ENCODE results near the gene CETP.
A peak's percentile ranks its signal among the peaks of the same experiment; 100 is the strongest.
"Not testable (repeated sequence)": the region's sequence is repeated elsewhere in the genome, so short reads cannot be mapped to it uniquely, and the experiment has no call there.

Gene CETP

GRCh38 chr16:56980201-56980535 lies 18.4 kb downstream of the CETP start:
- DNase-seq (ENCODE audit: low spot score) (no peak), FAIRE-seq (no peak)

GRCh38 chr16:56980792-56981724 lies 19.3 kb downstream of the CETP start:
- FAIRE-seq (no peak), DNase-seq (ENCODE audit: low spot score) (no peak)

DNA sequence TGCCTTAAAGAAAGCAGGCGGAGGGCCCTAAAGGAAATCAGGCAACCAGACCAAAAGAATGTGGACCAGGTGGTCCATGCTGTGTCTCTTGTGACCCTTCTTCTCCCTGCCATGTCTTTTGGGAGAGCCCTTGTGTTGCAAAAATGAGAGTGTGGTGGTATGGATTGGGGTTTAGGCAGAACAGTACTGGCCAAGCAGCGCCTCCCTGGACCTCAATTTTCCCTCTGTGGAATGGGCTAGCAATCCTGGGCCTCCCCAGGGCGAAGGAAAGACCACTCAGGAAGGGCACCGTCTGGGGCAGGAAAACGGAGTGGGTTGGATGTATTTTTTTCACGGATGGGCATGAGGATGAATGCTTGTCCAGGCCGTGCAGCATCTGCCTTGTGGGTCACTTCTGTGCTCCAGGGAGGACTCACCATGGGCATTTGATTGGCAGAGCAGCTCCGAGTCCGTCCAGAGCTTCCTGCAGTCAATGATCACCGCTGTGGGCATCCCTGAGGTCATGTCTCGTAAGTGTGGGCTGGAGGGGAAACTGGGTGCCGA lies 20.1 kb downstream of the CETP start:
- FAIRE-seq (no peak), DNase-seq (ENCODE audit: low spot score) (no peak)

DNA sequence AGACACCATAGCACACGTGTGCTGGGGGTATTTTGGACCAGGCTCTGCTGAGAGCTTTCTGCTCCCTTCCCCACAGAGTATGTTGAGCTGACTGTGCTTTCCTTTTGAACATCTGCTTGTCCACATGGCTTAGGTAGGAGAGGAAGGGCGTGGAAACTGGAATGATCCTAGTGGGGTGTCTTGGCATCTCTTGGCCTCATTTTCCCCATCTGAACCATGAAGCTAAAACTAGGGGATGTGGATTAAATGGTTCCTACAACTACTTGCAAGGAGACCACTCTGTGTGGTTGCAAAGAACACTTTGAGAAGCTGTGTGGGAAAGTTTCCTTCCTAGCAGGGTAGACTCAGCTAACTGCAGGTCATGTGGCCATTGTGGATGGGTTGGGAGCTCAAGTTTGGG lies 20.9 kb downstream of the CETP start:
- DNase-seq (ENCODE audit: low spot score), result no peak
- FAIRE-seq, result no peak

- no peak for FAIRE-seq
- no peak for DNase-seq (ENCODE audit: low spot score)
These were observed 21.5 kb downstream of the CETP start for GRCh38 chr16:56983211-56983751.

- FAIRE-seq, result no peak
- no peak for DNase-seq (ENCODE audit: low spot score)
These were observed 22.9 kb downstream of the CETP start for GRCh38 chr16:56984639-56985038.

DNA sequence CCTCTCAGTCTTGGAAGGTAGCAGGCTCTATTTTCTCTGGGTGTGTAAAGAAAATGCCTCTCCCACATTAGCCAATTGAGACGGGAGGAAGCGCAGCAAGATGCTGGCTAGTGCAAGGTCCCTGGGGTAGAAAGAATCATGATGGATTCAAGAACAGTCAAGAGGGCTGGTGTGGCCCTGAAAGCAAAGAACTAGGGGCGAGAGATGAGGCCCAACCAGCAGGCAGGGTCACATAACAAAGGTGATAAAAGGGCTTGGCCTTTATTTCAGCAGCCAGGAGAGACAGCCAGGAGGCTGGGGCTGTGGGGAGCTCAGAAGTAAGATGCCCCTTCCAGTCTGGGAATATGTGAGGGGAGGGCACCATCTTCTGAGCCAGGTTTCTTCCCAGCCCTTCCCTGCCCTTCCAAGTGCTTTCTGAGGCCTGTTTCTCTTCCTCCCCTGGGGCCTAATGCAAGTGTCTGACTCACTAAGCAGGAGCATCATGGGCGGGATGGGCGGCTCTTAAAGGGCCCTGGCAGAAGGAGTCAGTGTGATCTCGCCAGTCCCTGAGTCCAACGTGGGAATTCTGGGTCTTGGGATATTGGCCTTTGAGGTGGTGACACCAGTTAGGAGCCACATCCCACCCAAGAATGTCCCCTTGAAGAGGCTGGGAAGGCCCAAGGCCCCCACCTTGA lies 23.7 kb downstream of the CETP start:
- DNase-seq (ENCODE audit: low spot score) (peak; percentile 86), FAIRE-seq (no peak)

- FAIRE-seq (no peak), DNase-seq (ENCODE audit: low spot score) (no peak)
These were observed 24.2 kb downstream of the CETP start for GRCh38 chr16:56985962-56986360.

GRCh38 chr16:56986361-56986760 lies 24.6 kb downstream of the CETP start:
- DNase-seq (ENCODE audit: low spot score), result no peak
- FAIRE-seq, result no peak

- FAIRE-seq; DNase-seq (ENCODE audit: low spot score): not testable (repeated sequence)
These were observed 25.2 kb downstream of the CETP start for GRCh38 chr16:56986908-56987307.

DNA sequence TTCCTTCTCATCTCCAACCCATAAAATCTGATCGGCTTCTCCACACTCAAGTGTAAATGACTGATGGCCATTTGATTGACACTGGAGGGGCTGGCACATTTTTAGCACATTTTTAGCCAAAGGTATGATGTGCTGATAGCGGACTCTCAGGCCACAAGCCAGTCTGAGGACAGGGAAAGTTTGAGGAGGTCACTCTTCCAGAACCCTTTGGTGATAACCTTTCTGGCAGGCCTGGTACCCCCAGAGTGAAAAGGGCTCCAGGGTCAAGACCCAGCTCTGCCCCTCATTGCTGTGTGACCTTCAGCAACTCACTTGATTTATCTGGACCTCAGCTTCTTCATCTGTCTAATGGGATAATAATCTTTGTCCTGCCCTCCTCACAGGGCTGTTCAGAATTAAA lies 25.9 kb downstream of the CETP start:
- no peak for DNase-seq (ENCODE audit: low spot score)
- no peak for FAIRE-seq

DNA sequence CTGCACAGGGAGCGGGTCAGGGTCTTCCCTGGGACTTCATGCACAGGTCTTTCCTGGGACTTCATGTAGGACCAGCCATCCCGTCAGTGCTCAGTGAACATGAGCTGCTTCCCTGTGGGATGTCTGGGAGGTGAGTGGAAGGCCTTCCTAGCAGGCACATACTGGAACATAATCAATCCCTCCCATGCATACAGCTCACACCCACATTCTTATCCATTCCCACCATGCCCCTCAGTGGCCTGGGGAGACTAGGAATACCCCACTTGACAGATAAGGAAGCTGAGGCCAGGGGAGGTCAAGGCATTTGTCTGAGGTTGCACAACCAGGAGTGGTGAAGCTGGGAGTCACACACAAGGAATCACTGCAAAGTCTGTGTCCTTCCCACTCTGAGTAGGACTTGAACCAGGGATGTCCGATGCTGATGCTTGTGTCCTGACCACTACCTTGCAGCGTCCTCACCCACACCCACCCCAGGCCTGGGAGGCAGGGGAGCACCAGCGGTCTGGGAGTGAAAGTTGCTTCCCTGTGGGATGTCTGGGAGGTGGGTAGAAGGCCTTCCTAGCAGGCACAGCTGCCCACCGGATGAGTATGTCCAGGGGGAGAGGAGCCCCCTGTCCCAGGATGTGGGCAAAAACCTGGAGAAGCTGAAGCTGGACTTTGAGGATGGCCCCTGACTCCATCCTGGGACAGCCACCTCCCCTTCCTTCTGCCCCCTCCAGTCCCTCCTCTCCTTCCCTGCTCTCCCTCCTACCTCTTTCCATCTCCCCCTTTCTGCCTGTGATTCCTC lies 26.6 kb downstream of the CETP start:
- FAIRE-seq (peak; percentile 56), DNase-seq (ENCODE audit: low spot score) (no peak)

DNA sequence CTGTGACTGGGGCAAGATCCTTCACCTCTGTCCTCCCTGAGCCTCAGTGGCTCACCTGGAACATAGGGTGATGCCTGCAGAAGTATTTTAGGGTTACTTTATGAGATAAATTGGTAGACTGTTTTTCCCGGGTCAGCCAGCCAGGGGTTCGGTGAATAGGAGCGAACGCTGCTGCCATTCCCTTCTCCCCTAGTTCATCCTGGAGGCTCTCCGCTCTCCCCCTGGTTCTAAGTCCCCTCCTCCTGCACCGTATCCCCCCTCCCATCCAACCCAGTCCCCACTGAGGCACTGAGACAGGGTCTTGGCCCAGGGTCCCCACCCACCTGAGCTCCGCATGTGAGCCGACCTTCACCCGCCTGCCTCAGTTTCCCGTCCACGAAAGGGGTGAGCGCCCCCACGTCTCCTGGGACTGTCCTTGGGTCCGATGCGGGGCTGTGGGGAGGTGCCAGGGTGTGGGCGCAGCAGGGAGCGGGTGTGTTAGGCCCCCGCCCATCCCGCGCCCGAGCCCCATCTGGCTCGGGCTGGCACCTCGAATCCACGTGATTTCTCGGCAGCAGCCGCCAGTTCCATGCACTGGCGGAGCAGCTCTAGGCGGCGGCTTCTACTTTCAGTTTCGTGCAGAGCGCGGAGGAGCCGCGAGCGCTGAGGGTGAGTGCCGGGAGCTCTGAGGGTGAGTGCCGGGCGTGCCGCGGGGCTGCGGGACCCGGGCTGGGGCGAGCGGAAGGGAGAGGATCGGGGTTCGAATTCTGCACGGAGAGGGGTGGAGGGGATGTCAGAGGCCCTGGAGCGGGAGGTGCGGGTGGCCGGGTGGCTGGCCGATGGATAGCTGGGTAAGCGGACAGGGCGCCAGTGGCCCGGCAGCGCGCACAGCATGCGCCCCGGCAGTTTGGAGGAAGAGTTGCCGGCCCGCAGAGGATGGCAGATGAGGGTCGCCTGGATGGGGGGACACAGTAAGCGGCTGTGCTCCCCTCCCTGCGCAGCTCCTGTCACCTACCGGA lies 27.5 kb downstream of the CETP start, which contains the start of gene NLRC5:
Gene NLRC5, plus strand, starts transcription at position 610 of the 998 bp plus-strand sequence. CDS start 31,156 bp downstream, outside the sequence.
- FAIRE-seq (no peak), DNase-seq (ENCODE audit: low spot score) (peak; percentile 90)

DNA sequence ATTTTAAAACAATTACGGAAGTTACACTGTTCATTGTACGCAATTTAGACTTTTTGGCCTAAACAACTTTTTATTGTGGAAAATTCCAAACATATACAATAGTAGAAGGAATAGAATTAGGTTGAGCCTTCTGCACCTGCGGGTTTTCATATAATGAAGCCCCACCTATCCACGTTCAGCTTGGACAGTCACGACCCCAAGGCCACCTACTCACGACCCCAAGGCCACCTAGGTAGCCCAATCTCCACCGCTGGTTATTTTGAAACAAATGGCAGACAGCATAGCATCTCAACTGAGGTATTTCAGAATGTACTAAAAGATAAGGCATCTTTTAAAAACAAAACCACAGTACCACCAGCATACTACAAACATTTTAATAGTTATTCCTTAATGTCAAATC lies 28.2 kb downstream of the CETP start:
- FAIRE-seq, result no peak
- DNase-seq (ENCODE audit: low spot score), result no peak

- FAIRE-seq (no peak), DNase-seq (ENCODE audit: low spot score) (no peak)
These were observed 28.9 kb downstream of the CETP start for GRCh38 chr16:56990407-56991286.

GRCh38 chr16:56992431-56992830 lies 30.7 kb downstream of the CETP start:
- not testable (repeated sequence) for FAIRE-seq

GRCh38 chr16:56993204-56993603 lies 31.5 kb downstream of the CETP start:
- FAIRE-seq (no peak), DNase-seq (ENCODE audit: low spot score) (no peak)

More at GRCh38 chr16:56992431-56992830, 30.7 kb downstream of the CETP start:
- not testable (repeated sequence) for DNase-seq (ENCODE audit: low spot score)

GRCh38 chr16:56994311-56994710 lies 32.6 kb downstream of the CETP start:
- FAIRE-seq (no peak), DNase-seq (ENCODE audit: low spot score) (no peak)
